Naive B cell (primary cell): Measurements from ENCODE around the gene RGS10. TPM values are rescaled to one million over a fixed set of nuclear protein-coding genes. Genes with fewer than 3 reads are reported as not detected.

Experiments
- ATAC-seq, 2 donors: fragments of 150-1000 bp; cut with Tn5 transposase; 2 replicates each; pipeline ENCODE4 v1.10.0; 2021; ENCODE audit warnings: low read depth in 2 of 2, mild to moderate bottlenecking in 2 of 2, moderate library complexity in 2 of 2
- DNase-seq: peaks from one replicate; pipeline ENCODE4 v3.0.0; 2022
- H3K27ac Mint-ChIP-seq, 6 donors: one replicate each; pipeline ENCODE4 v1.8.0; 2020 to 2022; ENCODE audit warnings: mild to moderate bottlenecking in 6 of 6, mixed read lengths in 6 of 6, moderate library complexity in 5 of 6, inconsistent platforms in 2 of 6
- H3K27me3 Mint-ChIP-seq, 3 donors: one replicate each; pipeline ENCODE4 v1.8.0; 2021 to 2022; ENCODE audit warnings: mixed read lengths in 3 of 3, mild to moderate bottlenecking in 1 of 3
- H3K36me3 Mint-ChIP-seq, 2 donors: one replicate each; pipeline ENCODE4 v1.8.0; 2020 to 2022; ENCODE audit warnings: mixed read lengths in 2 of 2, inconsistent platforms in 1 of 2, mild to moderate bottlenecking in 1 of 2
- H3K4me1 Mint-ChIP-seq, 3 donors: one replicate each; pipeline ENCODE4 v1.8.0; 2020 to 2022; ENCODE audit warnings: mixed read lengths in 3 of 3, inconsistent platforms in 1 of 3, mild to moderate bottlenecking in 1 of 3, moderate library complexity in 1 of 3
- H3K4me3 Mint-ChIP-seq, 8 donors: one replicate each; pipeline ENCODE4 v1.8.0; 2020 to 2022; ENCODE audit warnings: mild to moderate bottlenecking in 8 of 8, mixed read lengths in 8 of 8, moderate library complexity in 8 of 8, inconsistent platforms in 2 of 8
- H3K9me3 Mint-ChIP-seq, 7 donors: one replicate each; pipeline ENCODE4 v1.8.0; 2020 to 2022; ENCODE audit warnings: mixed read lengths in 7 of 7, mild to moderate bottlenecking in 5 of 7, inconsistent platforms in 2 of 7, moderate library complexity in 1 of 7
- polyA plus RNA-seq, 6 donors: library from polyadenylated mRNA; unstranded; fragments of 300-500 nt; fragmentation: Illumina TruSeq; gene quantifications; one replicate each; pipeline ENCODE4 v1.2.3, GENCODE V29; 2021; ENCODE audit warnings: low read depth in 6 of 6

RGS10 gene
- polyA plus RNA-seq, 6 donors from 2014 or later = 15.0 to 25.0 (median 20.4) TPM

- no peaks in the 10 kb centered on the region for H3K27me3 Mint-ChIP-seq
- no peaks in the 10 kb centered on the region for H3K36me3 Mint-ChIP-seq
- DNase-seq (no peak), ATAC-seq (no peak)
- peak overlapping the region in 1 of 6 donors; percentile 69 for H3K27ac Mint-ChIP-seq
- H3K9me3 Mint-ChIP-seq = no peaks in the 10 kb centered on the region
- H3K4me3 Mint-ChIP-seq = no peak overlapping the region
- peaks cover 26 to 31% (median 27%) of the 10 kb centered on the region in 3 donors for H3K4me1 Mint-ChIP-seq
Observed at GRCh38 chr10:119521443-119522204, 20.9 kb downstream of the RGS10 start.

GRCh38 chr10:119520283-119520682, 22.2 kb downstream of the RGS10 start:
- H3K4me1 Mint-ChIP-seq = peaks cover 31 to 39% (median 36%) of the 10 kb centered on the region in 3 donors
- H3K9me3 Mint-ChIP-seq = no peaks in the 10 kb centered on the region
- H3K4me3 Mint-ChIP-seq = no peak overlapping the region
- no peaks in the 10 kb centered on the region for H3K36me3 Mint-ChIP-seq
- DNase-seq (no peak), ATAC-seq (no peak)
- H3K27ac Mint-ChIP-seq = peak overlapping the region in 2 of 6 donors; percentile 22 to 75
- H3K27me3 Mint-ChIP-seq = no peaks in the 10 kb centered on the region

GRCh38 chr10:119518936-119519335, 23.6 kb downstream of the RGS10 start:
- H3K36me3 Mint-ChIP-seq = no peaks in the 10 kb centered on the region
- no peak for DNase-seq
- ATAC-seq = no peak
- no peaks in the 10 kb centered on the region for H3K27me3 Mint-ChIP-seq
- peak overlapping the region in 5 of 6 donors; percentile 47 to 95 (median 77) for H3K27ac Mint-ChIP-seq
- H3K4me1 Mint-ChIP-seq = peaks cover 31 to 41% (median 36%) of the 10 kb centered on the region in 3 donors
- peak overlapping the region in 7 of 8 donors; percentile 2 to 92 (median 52) for H3K4me3 Mint-ChIP-seq
- H3K9me3 Mint-ChIP-seq = no peaks in the 10 kb centered on the region

GRCh38 chr10:119518176-119518575, 24.3 kb downstream of the RGS10 start:
- DNase-seq = peak; percentile 3
- Mint-ChIP-seq H3K27ac (peak overlapping the region; percentile 32 to 97 (median 88)), H3K27me3 (no peaks in the 10 kb centered on the region), H3K4me3 (peak overlapping the region in 6 of 8 donors; percentile 46 to 92 (median 82)), H3K36me3 (no peaks in the 10 kb centered on the region), H3K4me1 (peaks cover 31 to 41% (median 36%) of the 10 kb centered on the region in 3 donors), H3K9me3 (no peaks in the 10 kb centered on the region)
- peak in 1 of 2 donors; percentile 8 for ATAC-seq

GRCh38 chr10:119517235-119518141, 25.0 kb downstream of the RGS10 start:
- Mint-ChIP-seq H3K9me3 (no peaks in the 10 kb centered on the region), H3K4me1 (peaks cover 31 to 41% (median 36%) of the 10 kb centered on the region in 3 donors), H3K27ac (peak overlapping the region; percentile 75 to 97 (median 90)), H3K4me3 (peak overlapping the region; percentile 46 to 92 (median 82)), H3K27me3 (no peaks in the 10 kb centered on the region), H3K36me3 (no peaks in the 10 kb centered on the region)
- ATAC-seq (peak; percentile 80 to 84), DNase-seq (peak; percentile 77)

- peak; percentile 44 for DNase-seq
- peak; percentile 39 to 41 for ATAC-seq
- Mint-ChIP-seq H3K27ac (peak overlapping the region; percentile 75 to 97 (median 90)), H3K4me1 (peaks cover 31 to 41% (median 36%) of the 10 kb centered on the region in 3 donors), H3K27me3 (no peaks in the 10 kb centered on the region), H3K9me3 (no peaks in the 10 kb centered on the region), H3K36me3 (peaks cover 3 to 4% of the 10 kb centered on the region in 2 donors), H3K4me3 (peak overlapping the region; percentile 46 to 92 (median 80))
Observed at GRCh38 chr10:119516381-119517234, 25.9 kb downstream of the RGS10 start.

GRCh38 chr10:119515511-119516045, 26.9 kb downstream of the RGS10 start:
- no peaks in the 10 kb centered on the region for H3K9me3 Mint-ChIP-seq
- ATAC-seq (no peak), DNase-seq (no peak)
- H3K27ac Mint-ChIP-seq = peak overlapping the region in 1 of 6 donors; percentile 75
- no peaks in the 10 kb centered on the region for H3K27me3 Mint-ChIP-seq
- H3K4me1 Mint-ChIP-seq = peaks cover 31 to 41% (median 36%) of the 10 kb centered on the region in 3 donors
- peak overlapping the region in 1 of 8 donors; percentile 49 for H3K4me3 Mint-ChIP-seq
- peaks cover 4 to 5% of the 10 kb centered on the region in 2 donors for H3K36me3 Mint-ChIP-seq

- H3K9me3 Mint-ChIP-seq = no peaks in the 10 kb centered on the region
- H3K27me3 Mint-ChIP-seq = no peaks in the 10 kb centered on the region
- H3K27ac Mint-ChIP-seq = peak overlapping the region in 2 of 6 donors; percentile 28 to 62
- DNase-seq = no peak
- H3K36me3 Mint-ChIP-seq = peaks cover 4 to 5% of the 10 kb centered on the region in 2 donors
- H3K4me3 Mint-ChIP-seq = no peak overlapping the region
- peaks cover 27 to 41% (median 33%) of the 10 kb centered on the region in 3 donors for H3K4me1 Mint-ChIP-seq
- no peak for ATAC-seq
Observed at GRCh38 chr10:119514819-119515218, 27.7 kb downstream of the RGS10 start.

- Mint-ChIP-seq H3K4me3 (no peak overlapping the region), H3K4me1 (peaks cover 8 to 18% (median 9%) of the 10 kb centered on the region in 3 donors)
Observed at GRCh38 chr10:119511828-119512515, 30.5 kb downstream of the RGS10 start.

GRCh38 chr10:119509909-119510451, 32.5 kb downstream of the RGS10 start:
- H3K36me3 Mint-ChIP-seq = peaks cover 4 to 5% of the 10 kb centered on the region in 2 donors
- H3K4me3 Mint-ChIP-seq = no peak overlapping the region
- H3K27ac Mint-ChIP-seq = no peak overlapping the region

More at GRCh38 chr10:119511828-119512515, 30.5 kb downstream of the RGS10 start:
- ATAC-seq (no peak), DNase-seq (no peak)
- Mint-ChIP-seq H3K9me3 (no peaks in the 10 kb centered on the region), H3K27ac (no peak overlapping the region), H3K27me3 (no peaks in the 10 kb centered on the region), H3K36me3 (peaks cover 4 to 5% of the 10 kb centered on the region in 2 donors)

GRCh38 chr10:119507115-119507514, 35.4 kb downstream of the RGS10 start:
- no peak overlapping the region for H3K4me3 Mint-ChIP-seq
- ATAC-seq = no peak
- no peak for DNase-seq
- H3K9me3 Mint-ChIP-seq = no peaks in the 10 kb centered on the region
- peaks cover 4 to 5% of the 10 kb centered on the region in 2 donors for H3K36me3 Mint-ChIP-seq
- peaks cover 3 to 15% (median 13%) of the 10 kb centered on the region in 3 donors for H3K4me1 Mint-ChIP-seq
- H3K27ac Mint-ChIP-seq = no peak overlapping the region
- no peaks in the 10 kb centered on the region for H3K27me3 Mint-ChIP-seq

More at GRCh38 chr10:119509909-119510451, 32.5 kb downstream of the RGS10 start:
- Mint-ChIP-seq H3K4me1 (no peaks in the 10 kb centered on the region), H3K27me3 (no peaks in the 10 kb centered on the region), H3K9me3 (no peaks in the 10 kb centered on the region)
- DNase-seq (no peak), ATAC-seq (no peak)
